ENCODE results near the gene TGFBR2.

The TGFBR2 gene

GRCh38 chr3:30613133-30613825, 6.9 kb downstream of the TGFBR2 start:
- Histone ChIP-seq H3K36me3 (ENCODE audit: control insufficient read depth in 2 of 2, insufficient read depth in 1 of 2, low read length in 2 of 2) (no peaks in the 10 kb centered on the region), H3K9me3 (ENCODE audit: control insufficient read depth, insufficient read depth, low read depth, low read length) (no peaks in the 10 kb centered on the region), H3K4me3 (ENCODE audit: low read depth, low read length) (no peak overlapping the region), H3K27ac (ENCODE audit: extremely low read depth, low read depth, low read length) (no peak overlapping the region), H3K4me1 (ENCODE audit: control insufficient read depth, insufficient read depth, low read length) (no peaks in the 10 kb centered on the region; the same call in 1 of the 2 replicates)
- CTCF ChIA-PET, result no interaction called here
- TF ChIP-seq ZNF596 (tag by site-specific recombination; IDR thresholded peaks at IDR 0.05), result peak; percentile 84
- no peak for TF ChIP-seq ZNF571 (tag by site-specific recombination; IDR thresholded peaks at IDR 0.05)
- POLR2A ChIA-PET, result interaction anchor here (0.6 kb wide), 1 partner anchor 60 kb away, joined by 3 read pairs; no protein-coding TSS in a partner anchor

DNA sequence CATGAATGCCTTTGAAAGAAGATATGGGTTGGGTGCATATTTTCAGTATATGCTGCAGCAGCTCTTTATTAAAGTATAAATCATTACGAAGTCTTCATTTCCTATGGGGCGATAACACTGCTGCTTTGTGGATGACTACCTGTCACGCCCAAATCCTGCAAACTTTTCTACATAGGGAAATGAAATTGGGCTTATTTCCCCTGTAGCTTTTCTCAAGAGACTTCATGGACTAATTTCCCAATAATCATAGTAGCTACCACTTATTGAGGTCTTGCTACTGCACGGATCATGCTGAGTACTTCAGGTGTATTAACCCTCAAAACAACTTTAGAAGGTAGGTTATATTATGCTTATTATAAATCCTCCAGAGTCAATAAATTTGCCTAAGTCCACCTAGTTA, 8.0 kb downstream of the TGFBR2 start:
- H3K4me3 ChIP-seq (ENCODE audit: low read depth, low read length), result no peak overlapping the region
- H3K27ac ChIP-seq (ENCODE audit: extremely low read depth, low read depth, low read length), result no peak overlapping the region
- TF ChIP-seq MZF1 (tag by site-specific recombination; IDR thresholded peaks at IDR 0.05; ENCODE audit: borderline replicate concordance) (no peak), ZNF221 (tag by site-specific recombination; IDR thresholded peaks at IDR 0.05; ENCODE audit: borderline replicate concordance) (no peak), ZNF175 (tag by site-specific recombination; IDR thresholded peaks at IDR 0.05) (no peak), ZNF398 (tag by site-specific recombination; IDR thresholded peaks at IDR 0.05) (no peak), BCL11B (tag by site-specific recombination; IDR thresholded peaks at IDR 0.05; ENCODE audit: low read depth) (no peak), ZNF768 (tag by site-specific recombination; IDR thresholded peaks at IDR 0.05) (no peak)
- H3K4me1 ChIP-seq (ENCODE audit: control insufficient read depth, insufficient read depth, low read length), result no peaks in the 10 kb centered on the region; the same call in 1 of the 2 replicates
- H3K36me3 ChIP-seq (ENCODE audit: control insufficient read depth in 2 of 2, insufficient read depth in 1 of 2, low read length in 2 of 2), result no peaks in the 10 kb centered on the region
- CTCF ChIA-PET, result no interaction called here
- H3K9me3 ChIP-seq (ENCODE audit: control insufficient read depth, insufficient read depth, low read depth, low read length), result no peaks in the 10 kb centered on the region
- POLR2A ChIA-PET, result no interaction called here

DNA sequence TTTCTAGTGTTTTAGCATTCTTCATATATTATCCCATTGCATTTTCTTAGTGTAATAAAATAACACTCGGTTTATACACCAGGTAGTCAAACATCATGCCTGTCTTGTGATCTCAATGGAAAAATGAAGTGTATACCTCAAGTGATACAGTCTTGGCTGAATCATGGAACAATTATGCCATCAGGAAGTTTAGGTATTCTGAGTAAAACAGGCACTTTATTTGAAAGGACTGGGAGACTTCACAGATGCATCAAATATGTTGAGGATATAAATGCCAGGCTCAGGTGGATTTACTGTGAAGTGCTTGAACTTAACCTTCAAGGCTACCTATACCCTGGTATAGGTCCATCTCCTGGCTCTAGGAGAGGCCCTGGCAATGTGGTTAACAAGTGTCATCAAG, 8.5 kb downstream of the TGFBR2 start:
- POLR2A ChIA-PET, result no interaction called here
- TF ChIP-seq ZNF560 (tag by site-specific recombination; IDR thresholded peaks at IDR 0.05; ENCODE audit: borderline replicate concordance) (no peak), OVOL3 (tag by site-specific recombination; IDR thresholded peaks at IDR 0.05) (no peak), PRDM6 (tag by site-specific recombination; IDR thresholded peaks at IDR 0.05) (no peak), ZNF274 (IDR thresholded peaks at IDR 0.05; ENCODE audit: low read length) (no peak), ZNF274 (tag by site-specific recombination; IDR thresholded peaks at IDR 0.05; ENCODE audit: borderline replicate concordance) (no peak), ZNF571 (tag by site-specific recombination; IDR thresholded peaks at IDR 0.05) (no peak), ZNF221 (tag by site-specific recombination; IDR thresholded peaks at IDR 0.05; ENCODE audit: borderline replicate concordance) (no peak), ZNF621 (tag by site-specific recombination; IDR thresholded peaks at IDR 0.05) (no peak), ZNF768 (tag by site-specific recombination; IDR thresholded peaks at IDR 0.05) (no peak), ZFP69B (tag by site-specific recombination; IDR thresholded peaks at IDR 0.05) (no peak), ZBTB21 (tag by site-specific recombination; IDR thresholded peaks at IDR 0.05) (no peak), ZNF433 (tag by site-specific recombination; IDR thresholded peaks at IDR 0.05; ENCODE audit: low read depth) (no peak), KLF9 (tag by site-specific recombination; IDR thresholded peaks at IDR 0.05; ENCODE audit: low read depth) (no peak)
- TF ChIP-seq, protein P1, sequence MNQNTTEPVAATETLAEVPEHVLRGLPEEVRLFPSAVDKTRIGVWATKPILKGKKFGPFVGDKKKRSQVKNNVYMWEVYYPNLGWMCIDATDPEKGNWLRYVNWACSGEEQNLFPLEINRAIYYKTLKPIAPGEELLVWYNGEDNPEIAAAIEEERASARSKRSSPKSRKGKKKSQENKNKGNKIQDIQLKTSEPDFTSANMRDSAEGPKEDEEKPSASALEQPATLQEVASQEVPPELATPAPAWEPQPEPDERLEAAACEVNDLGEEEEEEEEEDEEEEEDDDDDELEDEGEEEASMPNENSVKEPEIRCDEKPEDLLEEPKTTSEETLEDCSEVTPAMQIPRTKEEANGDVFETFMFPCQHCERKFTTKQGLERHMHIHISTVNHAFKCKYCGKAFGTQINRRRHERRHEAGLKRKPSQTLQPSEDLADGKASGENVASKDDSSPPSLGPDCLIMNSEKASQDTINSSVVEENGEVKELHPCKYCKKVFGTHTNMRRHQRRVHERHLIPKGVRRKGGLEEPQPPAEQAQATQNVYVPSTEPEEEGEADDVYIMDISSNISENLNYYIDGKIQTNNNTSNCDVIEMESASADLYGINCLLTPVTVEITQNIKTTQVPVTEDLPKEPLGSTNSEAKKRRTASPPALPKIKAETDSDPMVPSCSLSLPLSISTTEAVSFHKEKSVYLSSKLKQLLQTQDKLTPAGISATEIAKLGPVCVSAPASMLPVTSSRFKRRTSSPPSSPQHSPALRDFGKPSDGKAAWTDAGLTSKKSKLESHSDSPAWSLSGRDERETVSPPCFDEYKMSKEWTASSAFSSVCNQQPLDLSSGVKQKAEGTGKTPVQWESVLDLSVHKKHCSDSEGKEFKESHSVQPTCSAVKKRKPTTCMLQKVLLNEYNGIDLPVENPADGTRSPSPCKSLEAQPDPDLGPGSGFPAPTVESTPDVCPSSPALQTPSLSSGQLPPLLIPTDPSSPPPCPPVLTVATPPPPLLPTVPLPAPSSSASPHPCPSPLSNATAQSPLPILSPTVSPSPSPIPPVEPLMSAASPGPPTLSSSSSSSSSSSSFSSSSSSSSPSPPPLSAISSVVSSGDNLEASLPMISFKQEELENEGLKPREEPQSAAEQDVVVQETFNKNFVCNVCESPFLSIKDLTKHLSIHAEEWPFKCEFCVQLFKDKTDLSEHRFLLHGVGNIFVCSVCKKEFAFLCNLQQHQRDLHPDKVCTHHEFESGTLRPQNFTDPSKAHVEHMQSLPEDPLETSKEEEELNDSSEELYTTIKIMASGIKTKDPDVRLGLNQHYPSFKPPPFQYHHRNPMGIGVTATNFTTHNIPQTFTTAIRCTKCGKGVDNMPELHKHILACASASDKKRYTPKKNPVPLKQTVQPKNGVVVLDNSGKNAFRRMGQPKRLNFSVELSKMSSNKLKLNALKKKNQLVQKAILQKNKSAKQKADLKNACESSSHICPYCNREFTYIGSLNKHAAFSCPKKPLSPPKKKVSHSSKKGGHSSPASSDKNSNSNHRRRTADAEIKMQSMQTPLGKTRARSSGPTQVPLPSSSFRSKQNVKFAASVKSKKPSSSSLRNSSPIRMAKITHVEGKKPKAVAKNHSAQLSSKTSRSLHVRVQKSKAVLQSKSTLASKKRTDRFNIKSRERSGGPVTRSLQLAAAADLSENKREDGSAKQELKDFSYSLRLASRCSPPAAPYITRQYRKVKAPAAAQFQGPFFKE (tag by site-specific recombination; IDR thresholded peaks at IDR 0.05; ENCODE audit: borderline replicate concordance), result no peak
- TF ChIP-seq, protein P2, sequence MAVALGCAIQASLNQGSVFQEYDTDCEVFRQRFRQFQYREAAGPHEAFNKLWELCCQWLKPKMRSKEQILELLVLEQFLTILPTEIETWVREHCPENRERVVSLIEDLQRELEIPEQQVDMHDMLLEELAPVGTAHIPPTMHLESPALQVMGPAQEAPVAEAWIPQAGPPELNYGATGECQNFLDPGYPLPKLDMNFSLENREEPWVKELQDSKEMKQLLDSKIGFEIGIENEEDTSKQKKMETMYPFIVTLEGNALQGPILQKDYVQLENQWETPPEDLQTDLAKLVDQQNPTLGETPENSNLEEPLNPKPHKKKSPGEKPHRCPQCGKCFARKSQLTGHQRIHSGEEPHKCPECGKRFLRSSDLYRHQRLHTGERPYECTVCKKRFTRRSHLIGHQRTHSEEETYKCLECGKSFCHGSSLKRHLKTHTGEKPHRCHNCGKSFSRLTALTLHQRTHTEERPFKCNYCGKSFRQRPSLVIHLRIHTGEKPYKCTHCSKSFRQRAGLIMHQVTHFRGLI (tag by site-specific recombination; IDR thresholded peaks at IDR 0.05), result no peak

More for the DNA sequence above, 8.5 kb downstream of the TGFBR2 start:
- no peaks in the 10 kb centered on the region; the same call in 1 of the 2 replicates for H3K4me1 ChIP-seq (ENCODE audit: control insufficient read depth, insufficient read depth, low read length)
- no peaks in the 10 kb centered on the region for H3K9me3 ChIP-seq (ENCODE audit: control insufficient read depth, insufficient read depth, low read depth, low read length)
- H3K36me3 ChIP-seq (ENCODE audit: control insufficient read depth in 2 of 2, insufficient read depth in 1 of 2, low read length in 2 of 2), result no peaks in the 10 kb centered on the region
- no peak overlapping the region for H3K27ac ChIP-seq (ENCODE audit: extremely low read depth, low read depth, low read length)
- no peak overlapping the region for H3K4me3 ChIP-seq (ENCODE audit: low read depth, low read length)
- CTCF ChIA-PET, result no interaction called here

All from HEK293 (cell line).